ENCODE results near the gene FKRP. TPM values are rescaled to one million over a fixed set of nuclear protein-coding genes. Genes with fewer than 3 reads are reported as not detected.

Gene FKRP
- total RNA-seq, 1 donor from 2014 or later, result 13.9 TPM

DNA sequence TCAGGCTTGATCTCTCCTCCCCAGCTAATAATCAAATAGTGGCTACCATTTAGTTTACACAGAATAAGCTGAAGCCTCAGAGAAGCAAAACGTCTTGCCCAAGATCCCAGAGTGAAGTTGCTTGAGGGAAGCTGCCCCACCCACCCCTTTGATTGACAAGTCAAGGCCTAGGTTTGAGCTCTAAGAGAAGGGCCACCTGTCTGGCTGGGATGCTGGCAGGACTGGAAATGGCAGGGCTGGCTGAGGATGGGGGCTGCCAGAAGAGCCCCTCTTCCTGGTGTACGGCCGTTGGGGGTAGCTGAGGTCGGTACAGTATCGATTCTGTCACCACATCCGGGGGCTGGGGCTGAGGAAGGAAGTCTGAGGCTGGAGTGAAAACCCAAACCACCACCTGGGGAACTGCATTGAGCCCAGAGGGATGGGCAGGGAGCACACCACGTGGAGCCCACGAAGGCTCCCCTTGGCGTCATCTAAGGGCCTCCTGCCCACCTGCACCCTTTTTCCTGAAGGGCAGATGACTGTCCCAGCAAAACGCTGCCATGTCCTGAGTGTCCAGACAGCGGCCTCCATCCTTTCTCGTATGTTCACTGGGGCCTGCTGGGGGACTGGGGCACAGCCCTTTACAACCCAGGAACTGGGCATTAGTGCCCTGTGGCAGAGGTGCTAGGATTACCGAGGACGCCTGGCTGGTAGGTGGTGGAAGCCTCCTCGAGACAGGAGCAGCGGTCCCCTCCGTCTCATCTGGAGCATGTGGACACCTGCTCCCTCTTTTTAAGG lies 27.5 kb upstream of the FKRP start:
- intact Hi-C loops (cut with DNase I), result no loop called here
- peak; percentile 45 for DNase-seq
- ATAC-seq (ENCODE audit: poor library complexity), result no peak

DNA sequence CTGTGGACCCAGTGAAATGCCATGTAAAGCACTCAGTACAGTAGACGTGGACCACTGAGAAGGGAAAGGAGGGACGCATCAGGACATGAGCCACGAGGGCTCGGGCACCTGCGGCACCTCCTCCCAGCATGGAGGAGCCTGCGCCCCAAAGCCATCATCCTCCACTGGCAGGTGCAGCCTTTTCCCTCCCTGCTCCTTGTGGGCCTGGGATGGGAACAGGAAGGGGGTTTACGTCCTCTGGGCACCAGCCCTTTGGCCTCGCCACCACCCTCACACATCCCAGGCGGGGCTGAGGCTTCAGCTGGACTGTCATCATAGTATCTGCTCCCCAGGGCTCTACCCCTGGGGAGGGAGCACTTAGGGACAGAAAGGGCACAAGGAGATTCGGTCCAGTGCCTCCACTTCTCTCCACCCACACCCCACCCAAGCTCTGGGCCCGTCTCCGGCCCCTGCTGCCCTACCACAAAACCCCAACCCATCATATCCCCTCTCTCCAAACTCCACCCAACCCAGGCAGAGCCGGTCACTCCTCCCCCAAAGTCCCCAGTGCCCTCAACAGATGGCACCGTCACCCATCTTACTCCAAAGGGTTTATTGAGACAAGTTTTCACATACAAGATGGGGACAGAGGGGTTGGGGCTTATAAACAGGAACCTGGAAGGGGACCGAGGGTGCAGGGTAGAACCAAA lies 26.8 kb upstream of the FKRP start:
- intact Hi-C loops (cut with DNase I), result no loop called here

DNA sequence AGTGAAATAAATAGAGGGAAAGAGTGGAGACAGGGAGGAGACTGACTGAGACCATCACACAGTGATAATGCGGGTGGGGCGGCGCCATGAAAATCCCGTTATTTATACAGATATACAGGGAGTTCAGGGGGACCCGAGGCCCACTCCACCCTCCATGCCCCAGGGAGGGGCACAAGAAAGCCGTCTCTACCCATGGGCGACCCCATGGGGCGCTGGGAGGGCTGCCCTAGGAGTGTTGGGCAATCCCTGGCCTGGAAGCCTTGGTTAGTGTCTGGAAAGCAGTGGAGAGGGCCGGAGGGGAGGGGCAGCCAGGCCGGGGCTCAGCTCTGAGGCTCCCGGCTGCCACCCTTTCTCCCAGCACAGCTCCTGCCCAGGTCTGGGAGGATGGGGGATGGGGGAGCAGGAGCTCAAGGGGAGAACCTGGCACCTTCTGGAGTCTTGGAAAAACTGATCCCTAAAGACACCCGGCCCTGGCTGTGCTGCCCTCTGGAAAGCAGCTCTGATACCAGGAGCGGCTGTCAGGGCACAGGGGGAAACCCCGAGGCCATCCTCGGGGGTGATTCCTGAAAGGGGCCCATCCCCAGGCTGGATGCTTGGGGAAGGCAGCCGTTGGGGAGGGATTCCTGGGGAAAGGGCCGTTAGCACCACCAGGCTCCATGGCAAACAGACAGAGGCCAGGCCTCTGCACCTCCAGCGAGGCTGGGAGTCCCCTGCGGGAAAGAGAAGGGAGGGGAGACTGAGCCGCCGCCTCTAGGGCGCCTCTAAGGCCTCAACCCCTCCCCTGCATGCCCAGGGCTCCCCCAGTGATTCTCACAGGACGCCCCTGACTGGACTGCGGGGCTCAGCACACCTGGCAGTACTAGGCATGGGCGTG lies 26.0 kb upstream of the FKRP start:
- ATAC-seq (ENCODE audit: poor library complexity), result no peak
- intact Hi-C loops (cut with DNase I), result no loop called here
- peak; percentile 36 for DNase-seq

More for the DNA sequence above, 26.8 kb upstream of the FKRP start:
- ATAC-seq (ENCODE audit: poor library complexity) (no peak), DNase-seq (peak; percentile 29)

DNA sequence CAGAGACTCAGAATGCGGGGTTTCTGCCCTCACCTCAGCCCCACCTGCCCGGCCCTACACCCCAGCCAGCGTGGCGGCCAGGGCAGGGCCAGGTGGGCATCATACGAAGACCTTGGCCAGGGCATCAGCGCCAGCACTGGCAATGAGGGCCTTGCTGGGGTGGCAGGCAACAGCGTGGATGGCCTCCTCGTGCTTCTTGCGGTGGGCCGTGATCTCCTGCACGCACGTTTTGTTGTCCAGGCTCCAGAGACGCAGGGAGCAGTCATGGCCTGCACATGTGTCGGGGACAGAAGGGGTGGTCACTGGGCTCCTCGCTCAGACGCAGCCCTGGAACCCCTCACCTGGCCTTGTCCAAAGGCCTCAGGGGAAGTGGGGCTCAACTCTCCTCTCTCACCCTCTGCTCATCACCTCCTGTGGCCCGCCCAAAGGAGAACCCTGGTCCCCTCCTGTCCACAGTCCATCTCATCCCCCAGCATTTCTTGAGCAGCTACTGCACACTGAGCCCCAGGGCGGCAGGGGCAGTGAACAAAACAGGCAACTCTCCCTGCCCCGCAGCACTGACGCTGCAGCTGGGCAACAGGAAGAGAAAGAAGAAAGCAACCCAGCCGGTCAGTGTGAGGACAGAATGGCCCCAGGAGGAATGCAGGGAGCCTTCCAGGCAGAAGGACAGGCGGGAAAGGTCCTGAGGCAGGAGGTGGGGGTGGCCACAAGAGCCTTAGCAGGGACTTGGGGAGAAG lies 25.2 kb upstream of the FKRP start:
- peak; percentile 34 for DNase-seq
- intact Hi-C loops (cut with DNase I), result no loop called here
- no peak for ATAC-seq (ENCODE audit: poor library complexity)

DNA sequence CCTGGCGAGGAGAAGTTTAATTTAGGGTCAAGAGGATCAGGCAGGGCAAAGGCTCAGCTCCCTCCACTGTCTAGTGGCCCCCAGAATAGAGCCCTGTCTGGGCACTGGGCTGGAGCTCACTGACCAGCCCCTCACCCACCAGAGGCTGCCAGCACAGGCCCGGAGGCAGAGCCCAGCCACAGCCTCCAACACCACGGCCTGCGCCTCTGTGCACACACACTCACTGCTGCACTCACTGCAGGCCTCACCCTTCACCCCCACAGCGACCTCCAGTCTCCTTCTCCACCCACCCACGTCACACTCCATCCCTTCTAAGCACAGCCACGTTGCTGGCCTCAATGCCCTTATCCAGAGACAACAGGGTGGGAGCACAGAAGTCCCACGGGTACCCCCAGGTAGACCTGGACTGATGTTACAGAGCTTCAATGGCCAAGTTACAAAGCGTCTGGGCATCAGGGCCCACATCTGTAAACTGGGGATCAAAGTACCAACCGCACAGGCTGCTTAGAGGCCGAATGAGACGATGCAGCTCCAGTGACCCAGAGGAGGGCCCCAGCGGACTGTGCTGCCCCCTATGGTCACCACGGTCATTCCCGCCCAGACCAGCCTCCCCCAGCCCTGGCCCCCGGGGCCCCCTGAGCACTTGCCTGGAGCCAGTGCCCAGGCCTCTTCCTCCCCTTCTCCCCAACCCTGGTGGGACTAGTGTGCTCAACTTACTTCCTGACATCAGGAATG lies 24.4 kb upstream of the FKRP start:
- no peak for ATAC-seq (ENCODE audit: poor library complexity)
- intact Hi-C loops (cut with DNase I), result no loop called here
- DNase-seq, result peak; percentile 38

DNA sequence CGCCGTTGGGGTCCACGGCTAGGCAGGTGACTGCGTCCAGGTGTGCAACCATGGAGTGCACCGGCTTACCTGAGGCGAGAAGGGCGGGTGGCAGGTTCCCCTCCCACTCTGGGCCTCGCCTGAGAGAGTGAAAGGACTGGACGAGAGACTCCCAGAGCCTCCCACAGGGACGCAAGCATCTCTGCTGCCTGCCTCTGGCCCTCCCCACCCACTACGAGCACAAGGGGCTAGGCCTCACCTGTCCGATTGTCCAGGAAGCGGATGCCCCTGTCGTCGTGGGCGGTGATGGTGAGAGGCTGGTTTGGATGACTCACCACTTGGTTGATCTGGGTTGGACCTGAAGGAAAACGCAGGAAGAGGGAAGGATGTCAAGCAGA lies 23.9 kb upstream of the FKRP start:
- intact Hi-C loops (cut with DNase I), result no loop called here
- no peak for ATAC-seq (ENCODE audit: poor library complexity)

DNA sequence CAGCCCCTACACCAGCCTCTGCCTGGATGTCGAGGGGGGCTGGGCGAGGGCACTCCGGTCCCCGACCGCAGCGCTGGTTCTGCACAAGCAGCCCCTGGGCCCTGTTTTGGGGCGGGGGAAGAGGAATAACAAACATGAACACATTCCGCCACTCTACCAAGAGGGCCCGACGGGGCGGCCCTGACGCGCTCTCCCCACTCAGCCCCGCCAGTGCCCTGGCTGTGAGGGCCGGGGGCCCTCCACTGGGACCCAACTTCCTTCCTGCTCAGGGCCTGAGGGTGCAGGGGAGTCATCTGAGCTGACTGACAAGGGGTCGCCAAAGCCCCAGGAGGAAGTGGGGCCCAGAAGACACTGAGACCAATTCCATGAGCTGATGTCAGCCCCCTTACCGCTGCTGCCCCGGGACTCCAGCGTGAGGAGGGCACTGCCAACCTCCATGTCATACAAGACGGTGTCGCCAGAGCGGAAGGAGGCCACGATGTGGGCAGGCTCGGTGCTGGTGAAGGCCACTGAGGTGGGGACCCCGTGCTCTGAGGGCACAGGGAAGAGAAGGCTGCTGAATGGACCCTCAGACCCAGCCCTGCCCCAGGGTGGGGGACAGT lies 23.3 kb upstream of the FKRP start:
- no peak for DNase-seq
- ATAC-seq (ENCODE audit: poor library complexity), result no peak
- intact Hi-C loops (cut with DNase I), result no loop called here

More for the DNA sequence above, 23.9 kb upstream of the FKRP start:
- peak; percentile 37 for DNase-seq

DNA sequence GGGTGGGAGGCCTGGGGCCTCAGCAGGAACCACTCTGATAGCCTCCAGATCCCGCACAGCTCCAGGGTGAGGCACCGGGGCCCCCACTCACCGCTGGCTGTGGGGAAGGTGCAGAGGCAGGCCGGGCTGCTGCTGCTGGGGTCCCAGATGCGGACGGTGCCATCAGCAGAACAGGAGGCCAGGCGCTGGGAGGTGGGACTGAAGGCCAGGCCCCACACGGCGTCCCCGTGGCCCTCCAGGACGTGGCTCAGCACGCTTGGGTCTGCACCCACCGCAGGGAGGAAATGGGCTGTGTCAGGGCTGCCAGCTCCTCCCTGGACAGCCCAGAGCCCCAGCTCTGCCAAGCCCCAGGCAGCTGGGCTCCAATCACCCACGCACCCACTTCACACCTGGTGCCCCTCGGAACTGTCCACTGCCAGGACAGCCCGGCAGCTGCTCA lies 22.8 kb upstream of the FKRP start:
- DNase-seq, result peak; percentile 40
- intact Hi-C loops (cut with DNase I), result no loop called here

DNA sequence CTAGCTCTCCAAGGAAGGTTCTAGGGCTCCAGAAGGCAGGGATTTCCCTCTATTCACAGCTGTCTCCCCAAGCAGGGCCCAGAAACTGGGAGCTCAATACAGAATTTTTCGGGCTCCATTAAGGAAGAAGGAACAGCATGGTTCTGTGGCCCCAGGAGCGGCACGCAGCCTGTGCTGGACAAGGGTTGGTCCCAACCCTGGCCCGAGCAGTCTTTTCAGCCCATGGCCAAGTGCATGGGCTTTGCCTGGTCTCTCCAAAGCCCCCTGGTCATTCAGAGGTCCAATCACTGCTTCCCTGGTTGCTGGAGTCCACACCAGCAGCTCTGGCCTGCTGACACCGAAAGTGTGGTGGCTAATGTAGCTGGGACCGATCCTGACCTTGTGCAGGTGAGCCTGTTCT lies 22.4 kb upstream of the FKRP start:
- ATAC-seq (ENCODE audit: poor library complexity) (no peak), DNase-seq (no peak)
- intact Hi-C loops (cut with DNase I), result no loop called here

More for the DNA sequence above, 22.8 kb upstream of the FKRP start:
- ATAC-seq (ENCODE audit: poor library complexity), result no peak

DNA sequence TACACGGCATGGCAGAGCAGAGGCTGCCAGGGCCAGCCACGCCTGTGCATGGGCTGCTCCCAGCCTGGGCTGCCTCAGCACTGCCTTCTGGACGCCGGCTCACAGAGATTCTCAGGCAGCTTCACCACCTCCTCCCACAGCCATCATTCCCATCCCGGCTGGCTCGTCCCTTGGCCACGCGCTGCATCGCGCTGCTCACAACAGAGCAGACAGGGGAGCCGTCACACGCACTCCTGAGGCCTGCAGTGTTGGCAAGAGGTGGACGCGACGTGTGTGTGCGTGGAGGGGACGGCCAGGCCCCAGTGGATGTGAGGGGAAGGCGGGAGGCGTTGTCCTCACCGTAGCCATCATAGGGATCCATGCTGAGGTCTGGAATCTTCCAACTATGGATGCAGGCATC lies 21.4 kb upstream of the FKRP start:
- intact Hi-C loops (cut with DNase I), result no loop called here
- DNase-seq (peak; percentile 32), ATAC-seq (ENCODE audit: poor library complexity) (no peak)

DNA sequence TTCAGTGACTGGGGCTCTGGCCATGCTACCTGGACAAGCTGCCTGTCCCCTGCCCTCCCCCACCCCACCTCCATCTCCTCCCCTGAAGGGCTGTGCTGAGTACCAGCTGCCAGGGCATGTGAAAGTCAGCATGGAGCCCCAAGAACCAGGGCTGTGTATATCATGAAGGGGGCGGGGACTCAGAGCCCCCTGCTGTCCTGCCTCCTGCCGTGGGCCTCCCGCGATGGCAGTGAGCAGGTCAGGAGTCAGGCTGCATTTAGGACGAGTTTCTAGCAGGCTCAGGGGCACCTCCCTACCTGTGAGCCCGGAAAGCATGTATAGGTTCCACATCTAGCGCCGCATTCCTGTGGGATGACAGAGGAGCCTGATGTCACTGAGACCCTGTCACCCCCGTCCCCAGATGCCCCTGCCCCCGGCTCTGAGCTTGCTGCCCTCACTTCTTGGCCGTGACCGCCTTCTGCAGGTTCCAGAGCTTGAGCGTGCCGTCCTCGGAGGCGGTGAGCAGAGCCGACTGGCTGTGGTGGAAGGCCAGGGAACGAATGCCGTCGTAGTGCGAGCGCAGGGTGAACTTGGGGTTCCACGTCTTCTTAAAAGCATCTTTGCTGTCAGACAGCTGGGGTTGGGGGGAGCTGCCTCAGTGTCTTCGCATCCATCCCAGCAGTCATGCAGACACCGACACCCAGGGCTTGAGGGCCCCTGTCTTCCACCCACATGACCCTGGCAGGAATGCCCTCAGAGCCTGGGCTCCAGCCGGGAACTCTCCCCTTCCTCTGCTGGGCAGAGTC lies 20.6 kb upstream of the FKRP start:
- DNase-seq, result peak; percentile 33
- no peak for ATAC-seq (ENCODE audit: poor library complexity)
- intact Hi-C loops (cut with DNase I), result no loop called here

DNA sequence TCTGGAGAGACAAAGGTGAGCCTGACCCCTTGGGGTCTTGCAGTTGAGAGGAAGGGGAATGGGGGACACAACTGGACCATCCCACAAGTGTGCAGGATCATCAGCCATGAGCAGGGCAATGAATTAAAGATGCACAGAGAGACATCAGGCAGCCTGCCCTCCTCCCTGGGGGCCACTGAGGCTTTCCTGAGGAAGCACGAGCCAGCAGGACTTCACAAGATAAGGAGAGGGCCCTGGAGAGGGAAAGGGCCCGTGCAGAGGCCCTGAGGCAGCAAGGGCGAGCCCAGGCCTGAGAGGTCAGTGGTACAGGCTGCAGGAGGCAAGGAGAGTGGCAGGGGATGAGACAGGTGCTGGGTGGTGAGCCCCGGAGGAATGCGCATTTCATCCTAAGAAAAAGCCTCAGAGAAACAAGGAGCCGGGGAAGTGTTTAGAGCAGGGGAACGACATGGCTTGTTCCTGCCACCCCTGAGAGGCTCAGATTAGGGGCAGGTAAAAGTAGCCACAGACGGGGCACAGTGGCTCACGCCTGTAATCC lies 19.9 kb upstream of the FKRP start:
- DNase-seq (no peak), ATAC-seq (ENCODE audit: poor library complexity) (no peak)
- intact Hi-C loops (cut with DNase I), result no loop called here

DNA sequence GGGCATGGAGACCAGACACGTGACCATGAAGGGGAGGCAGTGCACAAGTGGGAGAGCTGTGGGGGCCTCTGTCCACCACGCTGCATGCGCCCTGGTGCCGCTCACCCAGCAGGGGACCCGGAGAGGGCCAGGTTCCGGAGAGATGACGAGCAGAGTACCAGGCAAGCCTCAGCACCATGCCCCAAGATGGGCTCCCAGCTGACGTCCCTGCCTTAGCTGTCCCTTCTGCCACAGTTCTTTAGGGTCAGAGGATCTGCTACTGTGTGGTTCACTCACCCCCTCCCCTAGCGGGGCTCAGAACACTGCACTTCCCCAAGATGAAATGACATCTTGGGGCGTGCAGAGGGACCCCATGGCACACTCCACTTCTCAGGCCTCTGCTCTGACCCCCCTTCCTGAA lies 19.3 kb upstream of the FKRP start:
- ATAC-seq (ENCODE audit: poor library complexity), result no peak
- intact Hi-C loops (cut with DNase I), result no loop called here
- DNase-seq, result no peak

DNA sequence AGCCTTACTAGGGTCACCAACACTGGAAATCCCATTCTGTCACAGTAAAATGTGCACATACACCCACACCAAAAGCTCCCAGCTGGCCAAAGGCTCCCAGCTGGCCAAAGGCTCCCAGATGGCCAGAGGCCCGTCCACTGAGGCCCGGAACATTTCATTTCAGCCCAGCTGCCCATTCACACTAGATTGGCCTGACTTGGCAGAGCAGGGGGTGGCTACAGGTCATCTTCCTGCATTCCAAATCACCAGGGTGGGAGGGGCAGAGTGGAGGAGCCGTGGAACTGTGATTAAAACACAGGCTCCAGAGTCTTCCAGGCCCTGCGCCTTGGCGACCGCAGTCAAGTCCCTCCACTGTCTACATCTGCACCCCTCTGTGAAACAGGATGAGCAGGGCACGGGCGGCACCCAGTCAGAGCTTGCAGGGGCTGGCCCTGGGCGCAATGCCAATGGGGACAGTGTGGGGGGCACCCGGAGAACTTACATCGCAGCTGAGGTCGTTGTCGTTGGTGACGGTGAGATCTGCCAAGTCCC lies 18.8 kb upstream of the FKRP start:
- intact Hi-C loops (cut with DNase I), result no loop called here
- ATAC-seq (ENCODE audit: poor library complexity) (no peak), DNase-seq (peak; percentile 41)

DNA sequence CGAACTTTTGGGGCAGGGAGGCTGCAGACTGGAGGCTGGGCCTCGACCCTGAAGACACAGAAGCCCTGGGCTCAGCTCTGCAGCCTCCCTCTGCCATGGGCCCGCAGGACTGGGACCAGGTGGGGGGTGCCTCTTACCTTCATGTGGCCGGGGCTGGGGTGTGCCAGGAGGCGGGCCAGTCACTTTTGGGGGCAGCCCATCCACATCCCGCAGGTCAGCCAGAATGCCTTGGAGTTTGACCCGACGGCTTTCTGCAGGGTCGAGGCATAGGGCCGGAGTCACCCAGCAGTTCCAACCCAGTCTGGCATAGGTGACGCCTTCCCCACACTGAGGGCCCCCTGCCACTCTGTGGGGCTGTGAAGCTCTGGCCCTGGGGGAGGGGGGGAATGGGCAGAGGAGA lies 18.1 kb upstream of the FKRP start:
- DNase-seq, result peak; percentile 30
- no peak for ATAC-seq (ENCODE audit: poor library complexity)
- intact Hi-C loops (cut with DNase I), result no loop called here

DNA sequence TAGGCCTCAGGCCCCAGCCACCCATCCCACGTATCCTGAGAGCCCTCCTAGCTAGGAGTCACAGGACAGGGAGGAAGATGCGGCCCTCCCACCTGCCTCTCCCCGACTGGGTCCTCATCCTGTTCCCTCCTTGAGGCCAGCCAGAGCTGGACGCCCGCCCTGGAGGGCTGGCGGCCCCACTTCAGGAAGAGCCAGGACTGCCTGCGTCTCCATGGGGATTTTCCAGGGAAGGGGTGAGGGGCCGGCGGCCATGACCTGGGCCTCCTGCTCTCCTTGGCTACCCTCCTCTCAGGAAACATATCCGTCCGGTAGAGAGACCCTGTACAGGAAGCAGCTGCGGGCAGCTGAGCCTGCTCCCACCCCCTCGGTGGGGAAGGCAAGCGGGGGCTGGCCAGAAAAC lies 17.6 kb upstream of the FKRP start:
- DNase-seq (peak; percentile 64), ATAC-seq (ENCODE audit: poor library complexity) (peak; percentile 7)
- intact Hi-C loops (cut with DNase I), result no loop called here

Data from Right ventricle myocardium superior (tissue), 1 donor.